Putamen (tissue), 1 donor: ENCODE results near the gene HLA-DRA.
A peak's percentile ranks its signal among the peaks of the same experiment; 100 is the strongest.

ENCODE experiments used
- DNase-seq: peaks from one replicate; pipeline ENCODE4 v3.0.0-alpha.2; 2016; ENCODE audit warnings: low spot score

The HLA-DRA gene

DNA sequence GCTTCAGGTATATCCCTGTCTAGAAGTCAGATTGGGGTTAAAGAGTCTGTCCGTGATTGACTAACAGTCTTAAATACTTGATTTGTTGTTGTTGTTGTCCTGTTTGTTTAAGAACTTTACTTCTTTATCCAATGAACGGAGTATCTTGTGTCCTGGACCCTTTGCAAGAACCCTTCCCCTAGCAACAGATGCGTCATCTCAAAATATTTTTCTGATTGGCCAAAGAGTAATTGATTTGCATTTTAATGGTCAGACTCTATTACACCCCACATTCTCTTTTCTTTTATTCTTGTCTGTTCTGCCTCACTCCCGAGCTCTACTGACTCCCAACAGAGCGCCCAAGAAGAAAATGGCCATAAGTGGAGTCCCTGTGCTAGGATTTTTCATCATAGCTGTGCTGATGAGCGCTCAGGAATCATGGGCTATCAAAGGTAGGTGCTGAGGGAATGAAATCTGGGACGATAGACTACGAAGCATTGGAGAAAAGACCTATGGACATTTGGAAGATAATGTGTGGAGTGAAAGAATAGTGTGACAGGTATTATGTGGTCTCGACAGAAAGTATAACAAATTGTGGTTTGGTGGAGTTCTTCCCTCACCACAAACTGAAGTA, at the start of gene HLA-DRA:
HLA-DRA (plus strand) TSS at position 286 of the 613 bp plus-strand sequence; CDS start at position 350, 64 bp downstream.
- DNase-seq, result peak; percentile 63

DNA sequence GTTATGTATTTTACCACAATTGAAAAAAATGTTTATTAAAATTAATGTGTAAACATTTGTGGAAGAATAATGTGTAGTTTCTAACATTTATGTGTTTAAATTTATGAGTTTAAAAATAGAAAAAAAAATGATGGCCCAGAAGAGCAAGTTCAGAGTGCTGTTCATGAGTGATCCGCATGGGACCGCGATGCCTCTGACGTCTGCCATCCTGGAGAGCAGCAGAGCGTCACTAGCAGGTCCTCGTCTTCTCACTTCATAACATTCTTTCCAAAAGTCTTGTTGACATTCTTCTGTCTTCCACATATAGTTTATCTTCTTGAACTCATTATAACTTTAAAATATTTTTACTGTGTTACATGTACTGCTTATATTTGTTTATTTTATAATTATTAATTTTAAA, 48.2 kb upstream of the HLA-DRA start:
- no peak for DNase-seq

DNA sequence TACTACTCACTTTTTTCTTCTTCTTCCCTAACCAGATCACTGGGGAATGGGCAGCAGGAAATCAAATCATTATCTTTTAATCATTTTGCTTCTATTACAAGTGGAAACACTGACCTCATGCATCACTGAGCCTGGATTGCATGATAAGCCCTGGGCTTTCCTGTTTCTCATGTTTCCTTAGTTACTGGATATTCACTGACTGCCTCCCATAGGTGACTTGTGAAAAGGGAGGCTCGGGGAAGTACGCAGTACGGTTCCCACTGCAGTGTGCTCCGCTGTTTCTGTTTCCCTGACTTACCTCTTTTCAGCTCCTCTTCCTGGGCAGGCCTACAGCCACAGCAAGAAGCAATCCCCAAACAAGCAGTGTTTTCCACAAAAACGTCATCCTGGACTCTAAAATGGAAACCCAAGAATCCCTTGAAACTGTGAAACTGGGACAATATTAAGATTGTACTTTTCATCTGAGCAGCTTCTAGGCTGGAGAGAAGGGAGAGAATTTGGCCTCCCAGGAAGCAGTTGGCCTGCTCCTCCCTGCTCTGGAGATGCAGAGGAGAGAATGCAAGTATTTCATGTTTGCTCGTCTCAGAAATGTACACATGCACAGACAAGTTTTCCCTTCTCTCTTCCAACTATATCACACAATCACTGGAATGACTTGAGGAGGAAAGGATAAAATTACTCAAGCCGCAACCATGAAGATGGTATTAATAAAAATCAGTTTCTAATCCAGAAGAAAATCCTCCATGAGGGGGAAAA, 45.8 kb upstream of the HLA-DRA start:
- no peak for DNase-seq

- no peak for DNase-seq
These were observed 43.7 kb upstream of the HLA-DRA start for GRCh38 chr6:32396028-32396427.

DNA sequence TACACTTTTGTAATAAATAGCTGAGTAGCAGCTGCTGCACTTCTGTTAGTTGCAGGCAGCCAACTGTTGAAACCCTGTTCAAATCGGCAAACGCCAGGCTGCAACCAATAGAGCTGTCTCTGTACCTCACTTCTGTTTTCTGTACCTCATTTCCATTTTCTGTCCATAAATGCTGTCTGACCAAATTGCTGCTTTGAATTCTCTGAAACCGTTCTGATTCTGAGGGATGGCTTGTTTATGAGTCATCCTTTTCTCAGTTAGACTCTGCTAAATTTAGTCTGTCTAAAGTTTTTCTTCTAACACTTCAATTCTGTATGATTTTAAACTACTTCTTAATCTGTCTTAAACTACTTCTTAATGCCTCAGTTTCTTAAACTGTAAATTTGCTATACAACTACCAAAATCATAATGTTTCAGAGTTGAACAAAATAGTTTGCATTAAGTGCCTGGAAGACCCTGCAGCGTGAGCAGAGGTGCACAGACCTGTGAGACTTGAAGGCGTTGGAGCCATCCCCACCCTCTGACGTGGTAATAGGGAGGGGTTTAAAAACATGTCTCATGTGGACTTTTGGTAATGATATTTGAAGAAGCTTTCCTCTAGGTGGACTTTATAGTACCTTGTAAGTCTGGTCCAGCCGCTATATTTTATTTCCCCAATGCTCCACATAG, 42.3 kb upstream of the HLA-DRA start:
- no peak for DNase-seq

DNA sequence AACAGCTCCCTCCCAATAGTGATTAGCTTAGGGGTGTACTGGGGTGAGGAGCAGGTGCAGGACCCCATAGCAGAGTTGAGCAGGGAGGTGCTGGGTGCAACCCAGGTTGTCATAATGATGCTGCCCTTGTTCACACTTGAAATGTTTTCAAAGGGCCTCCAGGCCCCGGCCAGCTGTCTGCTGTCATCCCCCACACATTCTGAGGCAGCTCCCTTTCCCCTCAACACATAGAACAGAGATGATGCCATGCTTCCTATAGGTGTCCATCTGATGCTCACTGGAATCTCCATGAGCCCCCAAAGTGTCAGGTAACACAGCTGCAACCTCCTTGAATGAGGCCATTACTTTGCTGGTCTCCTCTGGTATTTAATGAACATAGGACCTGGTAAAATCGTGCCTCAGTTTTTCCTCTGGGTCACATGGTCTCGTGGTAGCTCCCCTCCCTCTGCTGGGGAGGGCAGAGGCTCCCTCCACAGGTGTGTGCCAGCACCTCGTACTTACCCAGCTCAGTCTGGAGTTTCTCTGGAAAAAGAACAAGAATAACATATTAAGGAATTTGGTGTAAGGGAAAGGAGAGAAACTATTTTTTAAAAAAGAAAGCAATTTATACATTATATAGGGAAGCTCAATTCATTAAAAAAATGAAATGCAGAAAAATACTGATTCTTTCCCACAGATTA, 38.3 kb upstream of the HLA-DRA start:
- no peak for DNase-seq

DNA sequence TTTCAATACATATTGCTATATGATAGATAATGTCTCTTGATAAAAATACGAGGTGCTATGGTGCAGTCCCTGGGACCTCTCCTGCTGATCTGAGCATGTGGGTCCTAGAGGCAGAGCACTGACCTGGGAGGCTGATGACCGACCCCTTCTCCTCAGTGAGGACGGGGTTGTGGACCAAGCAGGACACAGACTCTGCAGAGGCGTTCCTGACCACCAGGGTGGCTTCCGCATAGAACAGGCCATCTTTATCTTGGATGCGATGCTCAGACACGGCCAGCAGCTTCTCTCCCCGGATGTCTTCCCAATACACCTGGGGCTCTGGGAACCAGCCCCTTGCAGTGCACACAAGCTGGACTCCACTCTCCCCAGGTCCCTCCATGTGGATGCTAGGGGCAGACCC, 36.9 kb upstream of the HLA-DRA start:
- DNase-seq, result no peak

DNA sequence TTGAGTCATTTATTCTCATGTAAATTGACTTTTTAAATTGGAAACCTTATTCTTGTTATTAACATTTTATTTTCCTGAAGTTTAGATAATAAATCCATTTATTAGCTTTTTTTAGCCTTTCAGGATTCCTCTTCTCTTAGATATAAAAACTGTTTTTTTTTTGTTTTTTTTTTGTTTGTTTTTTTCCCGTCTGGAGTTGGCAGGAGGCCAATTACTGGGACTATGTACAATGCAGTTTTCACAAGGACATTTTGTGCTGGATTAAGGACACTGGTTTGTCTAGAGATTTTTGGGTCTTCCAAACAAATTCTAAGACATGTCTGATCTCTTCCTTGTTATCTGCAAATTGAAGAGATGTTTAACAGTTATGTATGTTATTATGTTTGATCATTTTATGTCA, 34.0 kb upstream of the HLA-DRA start:
- no peak for DNase-seq

- DNase-seq, result no peak
These were observed 33.5 kb upstream of the HLA-DRA start for GRCh38 chr6:32406197-32406596.

DNA sequence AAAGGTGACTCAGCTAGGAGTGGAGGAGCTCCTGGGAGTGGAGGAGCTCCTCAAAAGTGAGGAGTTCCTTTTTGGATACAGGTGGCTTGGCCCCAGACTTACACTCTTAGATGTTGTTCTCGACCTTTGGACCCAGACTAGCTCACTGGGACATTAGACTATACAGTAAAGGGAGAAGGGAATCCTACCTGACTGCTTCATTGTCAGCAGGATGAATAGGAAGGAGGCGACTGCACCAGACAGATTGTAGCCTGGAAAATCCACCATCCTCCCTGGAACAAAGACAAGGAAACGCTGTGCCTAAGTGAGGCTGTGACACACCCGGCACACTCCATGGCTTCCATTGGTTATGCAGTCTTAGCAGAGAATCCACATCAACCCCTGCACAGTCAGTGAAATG, 32.8 kb upstream of the HLA-DRA start, which contains the start of gene BTNL2:
BTNL2 (minus strand) TSS at position 325 of the 400 bp plus-strand sequence; CDS start at position 267, 58 bp downstream.
- DNase-seq, result no peak

DNA sequence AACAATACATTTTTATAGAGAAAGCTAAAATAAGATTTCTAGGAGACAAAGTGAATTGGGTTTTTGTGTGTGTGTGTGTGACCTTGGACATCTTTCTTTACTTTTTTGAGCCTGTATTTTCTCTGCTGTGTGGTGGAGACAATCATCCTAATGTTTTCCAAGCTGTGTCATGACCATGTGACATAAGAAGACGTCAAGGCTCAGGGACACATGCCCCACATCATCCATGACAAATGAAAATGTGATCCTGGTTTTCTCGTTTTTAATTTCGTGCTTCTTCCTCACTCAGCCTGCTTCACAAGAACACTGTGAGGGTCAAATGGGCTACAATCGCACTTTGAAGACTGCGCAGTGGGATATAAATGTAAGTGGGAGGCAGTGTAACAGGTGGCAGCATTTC, 28.8 kb upstream of the HLA-DRA start:
- DNase-seq, result no peak

DNA sequence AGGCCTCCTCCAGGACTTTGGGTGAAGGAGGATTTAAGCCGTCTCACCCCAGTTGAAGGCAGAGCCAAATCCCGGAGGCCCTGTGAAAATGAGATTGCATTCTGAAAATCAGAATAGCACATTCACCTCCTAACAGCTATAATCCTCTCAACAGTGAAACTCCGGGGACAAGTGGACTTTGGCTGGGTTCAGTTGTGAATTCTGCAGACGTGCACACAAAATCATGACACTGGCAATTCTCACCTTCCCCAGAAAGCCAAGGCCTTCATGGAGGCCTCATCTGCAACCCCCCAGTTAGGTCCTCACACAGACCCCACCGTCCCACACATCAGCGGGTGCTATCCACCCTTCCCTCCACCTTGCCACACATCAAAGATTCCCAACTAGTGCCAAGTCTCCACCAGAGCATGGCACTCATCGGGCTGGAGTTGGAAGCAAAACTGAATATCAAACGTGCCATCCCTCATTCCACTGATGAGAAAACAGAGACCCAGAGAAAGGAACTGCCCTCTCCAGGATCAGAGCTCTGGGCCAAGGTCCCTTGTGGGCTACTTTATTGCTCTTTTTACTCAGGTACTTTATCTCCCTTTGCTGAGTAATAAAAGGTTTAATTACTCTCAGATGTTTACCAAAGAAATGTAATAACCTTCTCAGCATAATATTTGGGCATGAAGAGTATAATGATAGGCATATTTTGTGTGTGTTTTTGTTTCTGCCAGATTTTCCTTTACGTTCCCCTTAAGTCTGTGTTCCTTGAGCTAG, 27.9 kb upstream of the HLA-DRA start:
- no peak for DNase-seq

DNA sequence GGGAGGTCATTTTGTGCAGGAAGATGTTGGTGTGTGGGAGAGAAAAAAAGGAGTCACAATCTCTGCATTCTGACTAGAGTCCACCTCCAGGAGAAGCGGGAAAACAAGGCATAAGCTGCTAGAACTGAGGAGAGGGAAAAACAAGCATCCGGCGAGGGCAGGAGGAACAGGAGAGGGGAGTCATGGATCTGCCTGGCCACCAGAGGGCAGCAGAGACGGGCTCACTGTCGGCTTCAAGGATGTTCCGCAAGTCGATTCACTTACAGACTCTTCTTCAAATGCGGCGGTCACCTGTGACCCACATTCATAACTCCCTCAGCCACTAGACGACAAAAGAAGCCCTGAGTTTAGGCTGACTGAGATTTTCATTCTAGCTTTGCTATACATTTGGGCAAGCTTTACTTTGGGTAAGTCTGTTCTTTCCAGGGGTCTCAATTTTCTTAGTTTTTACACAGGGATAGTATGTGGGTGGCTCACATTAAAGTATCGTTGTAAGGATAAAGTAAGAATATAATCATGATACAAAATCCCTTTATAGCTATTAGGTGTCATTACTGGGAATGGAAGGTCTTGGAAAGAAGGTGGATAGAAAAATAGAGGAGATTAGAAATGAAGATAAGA, 26.1 kb upstream of the HLA-DRA start:
- DNase-seq, result peak; percentile 42

GRCh38 chr6:32415521-32416019, 24.1 kb upstream of the HLA-DRA start:
- peak; percentile 39 for DNase-seq

- no peak for DNase-seq
These were observed 23.7 kb upstream of the HLA-DRA start for GRCh38 chr6:32416036-32416435.

DNA sequence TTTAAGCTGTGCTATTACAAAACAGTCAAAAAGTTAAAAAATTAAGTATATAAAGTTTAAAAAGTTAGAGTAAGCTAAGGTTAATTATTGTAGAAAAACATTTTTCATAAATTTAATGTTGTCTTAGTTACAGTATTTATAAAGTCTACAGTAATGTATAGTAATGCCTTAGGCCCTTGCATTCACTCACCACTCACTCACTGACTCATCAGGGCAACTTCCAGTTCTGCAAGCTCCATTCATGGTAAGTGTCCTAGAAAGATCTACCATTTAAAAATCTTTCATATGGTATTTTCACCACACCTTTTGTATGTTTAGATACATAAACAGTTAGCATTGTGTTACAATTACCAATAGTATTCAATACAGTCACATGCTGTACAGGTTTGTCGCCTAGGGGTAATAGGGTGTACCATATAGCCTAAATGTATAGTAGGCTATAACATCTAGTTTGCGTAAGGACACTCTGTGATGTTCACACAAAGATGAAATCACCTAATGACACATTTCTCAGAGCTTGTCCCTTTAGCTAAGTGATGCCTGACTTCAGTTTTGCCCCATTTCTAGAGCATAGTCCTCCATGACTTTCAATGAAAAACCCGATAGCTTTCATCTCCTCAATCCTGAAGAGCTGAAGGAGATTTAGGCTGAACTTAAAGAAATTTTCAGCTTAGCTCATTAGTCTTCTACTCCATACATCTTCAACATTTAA, 14.9 kb upstream of the HLA-DRA start:
- no peak for DNase-seq

DNA sequence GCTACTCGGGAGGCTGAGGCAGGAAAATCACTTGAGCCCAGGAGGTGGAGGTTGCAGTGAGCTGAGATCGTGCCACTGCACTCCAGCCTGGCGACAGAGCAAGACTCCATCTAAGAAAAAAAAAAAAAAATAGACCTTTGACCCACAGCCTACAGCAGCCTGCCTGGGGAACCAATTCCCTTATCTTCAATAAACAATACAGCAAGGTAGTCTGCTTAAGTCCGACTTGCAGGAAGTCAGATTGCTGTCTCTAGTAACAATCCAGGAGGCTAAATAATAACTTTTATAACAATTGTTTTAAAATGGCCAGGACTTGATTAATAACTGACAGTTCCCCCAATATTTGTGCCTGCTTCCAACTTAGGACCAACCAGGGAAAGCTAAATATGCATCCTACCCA, 13.3 kb upstream of the HLA-DRA start:
- no peak for DNase-seq

- no peak for DNase-seq
These were observed 12.5 kb upstream of the HLA-DRA start for GRCh38 chr6:32427218-32427617.

DNA sequence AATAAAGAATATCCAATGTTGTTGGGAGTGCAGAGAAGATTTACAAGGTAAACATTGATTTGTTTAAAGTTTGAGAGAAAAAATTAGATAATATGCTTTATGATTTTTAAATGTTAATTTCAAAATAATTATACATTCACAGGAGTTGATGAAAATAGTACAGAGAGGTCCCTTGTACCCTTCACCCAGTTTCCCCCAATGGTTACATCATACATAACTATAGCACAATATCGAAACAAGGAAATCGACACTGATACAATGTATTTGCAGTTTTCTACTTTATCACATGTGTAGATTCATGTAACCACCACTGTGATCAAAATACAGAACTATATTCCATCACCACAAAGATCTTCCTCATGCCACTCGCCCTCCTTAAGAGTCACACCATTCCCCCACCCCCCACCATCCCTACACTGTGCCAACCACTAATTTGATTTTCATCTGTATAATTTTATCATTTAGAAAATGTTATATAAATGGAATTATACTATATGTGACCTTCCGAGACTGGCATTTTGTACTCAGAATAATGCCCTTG, 11.7 kb upstream of the HLA-DRA start:
- DNase-seq, result no peak

DNA sequence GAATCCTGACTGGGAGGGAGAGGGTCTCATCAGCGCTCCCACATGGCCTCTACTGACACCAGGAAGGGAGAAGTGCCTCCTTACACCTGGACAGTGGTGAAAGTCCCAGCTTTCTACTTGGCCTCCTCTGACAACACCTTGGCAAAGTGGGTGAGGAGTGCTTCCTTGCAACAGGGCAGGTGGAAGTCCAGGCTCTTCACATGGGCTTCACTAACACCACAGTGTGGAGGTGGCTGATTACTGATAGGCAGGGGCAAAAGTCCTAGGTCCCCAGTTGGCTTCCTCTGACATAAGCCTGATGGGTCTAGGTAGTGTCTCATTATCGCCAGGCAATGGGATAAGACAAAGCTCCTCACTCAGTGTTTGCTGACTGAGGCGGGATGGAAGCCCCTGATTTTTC, 9.5 kb upstream of the HLA-DRA start:
- no peak for DNase-seq
